WTC11 (cell line): Measurements from ENCODE around the gene JAKMIP1. TPM values are rescaled to one million over a fixed set of nuclear protein-coding genes. Genes with fewer than 3 reads are reported as not detected.

ENCODE experiments used
- ATAC-seq: fragments of 200-7000 bp; cut with Tn5 transposase; 2 replicates; pipeline ENCODE4 v1.10.0; 2021; ENCODE audit warnings: mild to moderate bottlenecking, moderate library complexity
- CTCF ChIA-PET: fragments of 300-600 bp; sonication (Branson Sonifier 250); formaldehyde crosslinking; loops from one replicate; lab custom pipeline; 2021; ENCODE audit warnings: antibody characterized with exemption; lab: Charles Lee
- POLR2A ChIA-PET: fragments of 350-600 bp; sonication (Branson Sonifier 250); formaldehyde crosslinking; loops from one replicate; lab custom pipeline; 2021; ENCODE audit warnings: antibody characterized with exemption; lab: Charles Lee
- DNase-seq: peaks from one replicate; pipeline ENCODE4 v3.0.0; 2021; ENCODE audit warnings: low spot score
- H3K27ac Mint-ChIP-seq: 2 replicates; pipeline ENCODE4 v1.8.0; 2021; ENCODE audit warnings: mixed read lengths
- H3K27me3 Mint-ChIP-seq: 2 replicates; pipeline ENCODE4 v1.8.0; 2021; ENCODE audit warnings: low read depth, mild to moderate bottlenecking, moderate library complexity, mixed read lengths
- H3K36me3 Mint-ChIP-seq: 2 replicates; pipeline ENCODE4 v1.8.0; 2021; ENCODE audit warnings: mixed read lengths
- H3K4me1 Mint-ChIP-seq: 2 replicates; pipeline ENCODE4 v1.8.0; 2022; ENCODE audit warnings: mixed read lengths
- H3K4me3 Mint-ChIP-seq: 2 replicates; pipeline ENCODE4 v1.8.0; 2021; ENCODE audit warnings: mild to moderate bottlenecking, moderate library complexity, mixed read lengths
- H3K9me3 Mint-ChIP-seq: 2 replicates; pipeline ENCODE4 v1.8.0; 2021; ENCODE audit warnings: mixed read lengths
- E2F1 ChIP-seq: sonication (generic); formaldehyde crosslinking; IDR thresholded peaks from 2 replicates; pipeline ENCODE4 v1.8.0; 2022; ENCODE audit warnings: mild to moderate bottlenecking, missing genetic modification reagents
- ELF4 ChIP-seq: sonication (generic); formaldehyde crosslinking; IDR thresholded peaks from 2 replicates; pipeline ENCODE4 v1.8.1; 2022; ENCODE audit warnings: low read depth, mild to moderate bottlenecking, moderate library complexity, missing genetic modification reagents
- FOXP4 ChIP-seq: sonication (generic); formaldehyde crosslinking; IDR thresholded peaks from 2 replicates; pipeline ENCODE4 v1.8.0; 2022; ENCODE audit warnings: mild to moderate bottlenecking, missing genetic modification reagents
- HMGXB4 ChIP-seq: sonication (generic); formaldehyde crosslinking; IDR thresholded peaks from 2 replicates; pipeline ENCODE4 v1.8.1; 2023; ENCODE audit warnings: mild to moderate bottlenecking, moderate library complexity, missing genetic modification reagents
- MAX ChIP-seq: sonication (generic); formaldehyde crosslinking; IDR thresholded peaks from 2 replicates; pipeline ENCODE4 v1.8.0; 2022; ENCODE audit warnings: mild to moderate bottlenecking, missing genetic modification reagents
- PRDM15 ChIP-seq: sonication (generic); formaldehyde crosslinking; IDR thresholded peaks from 2 replicates; pipeline ENCODE4 v1.8.0; 2022; ENCODE audit warnings: missing genetic modification reagents
- PREB ChIP-seq: sonication (generic); formaldehyde crosslinking; IDR thresholded peaks from 2 replicates; pipeline ENCODE4 v1.8.1; 2022; ENCODE audit warnings: mild to moderate bottlenecking, missing genetic modification reagents, moderate library complexity, borderline replicate concordance
- SP1 ChIP-seq: sonication (generic); formaldehyde crosslinking; conservative IDR thresholded peaks from 2 replicates; pipeline ENCODE4 v1.8.1; 2022; ENCODE audit warnings: missing genetic modification reagents
- ZBTB21 ChIP-seq: sonication (generic); formaldehyde crosslinking; IDR thresholded peaks from 2 replicates; pipeline ENCODE4 v1.8.1; 2023; ENCODE audit warnings: mild to moderate bottlenecking, missing genetic modification reagents, borderline replicate concordance
- total RNA-seq: library from RNA; stranded (reverse); gene quantifications from 3 replicates; pipeline ENCODE4 v1.2.3, GENCODE V29; 2021

JAKMIP1 gene
- total RNA-seq, 1 experiment from 2014 or later = 4.0 TPM

- TF ChIP-seq PRDM15 (CRISPR knock-in tag) (peak; percentile 42; the same call in 1 of the 2 replicates), MAX (CRISPR knock-in tag) (peak; percentile 95), HMGXB4 (peak; percentile 49; the same call in 1 of the 2 replicates)
These were observed 45.2 kb upstream of the JAKMIP1 start (continued) for GRCh38 chr4:6245246-6246169.

GRCh38 chr4:6242271-6243029, 42.1 kb upstream of the JAKMIP1 start:
- Mint-ChIP-seq H3K27me3 (peaks cover 33% of the 10 kb centered on the region), H3K4me3 (no peak overlapping the region), H3K36me3 (peaks cover 12% of the 10 kb centered on the region), H3K4me1 (peaks cover 8% of the 10 kb centered on the region), H3K27ac (no peak overlapping the region), H3K9me3 (peaks cover 17% of the 10 kb centered on the region)
- no peak for DNase-seq
- ATAC-seq = no peak
- TF ChIP-seq PREB = no peak
- TF ChIP-seq E2F1 = no peak
- no peak for TF ChIP-seq SP1 (CRISPR knock-in tag)
- TF ChIP-seq ZBTB21 (CRISPR knock-in tag) = no peak
- TF ChIP-seq FOXP4 = no peak
- TF ChIP-seq ELF4 (CRISPR knock-in tag) = no peak
- ChIA-PET POLR2A (no interaction called here), CTCF (interaction anchor here (1.3 kb wide), 1 partner anchor 85 kb away, joined by 3 read pairs; no protein-coding TSS in a partner anchor)
